GM18867 (cell line): ENCODE results near the gene MFSD11.
"Not testable (repeated sequence)": the region's sequence is repeated elsewhere in the genome, so short reads cannot be mapped to it uniquely, and the experiment has no call there.

Source experiments
- ATAC-seq: cut with Tn5 transposase; IDR thresholded peaks from one replicate; pipeline ENCODE4 v1.9.1; 2021; ENCODE audit warnings: mild to moderate bottlenecking, moderate library complexity; ENCODE audit not compliant: unreplicated experiment

The MFSD11 gene

GRCh38 chr17:76737676-76738467 lies at the start of gene MFSD11:
TSS of gene MFSD11 (plus strand) at chr17:76738119. CDS start at chr17:76738353, 234 bp downstream.
- peak; percentile 57 for ATAC-seq

- ATAC-seq = no peak
Measured at GRCh38 chr17:76688165-76688622, 49.7 kb upstream of the MFSD11 start.

GRCh38 chr17:76689859-76690258 lies 48.1 kb upstream of the MFSD11 start:
- no peak for ATAC-seq

- no peak for ATAC-seq
Measured at GRCh38 chr17:76690596-76691280, 47.2 kb upstream of the MFSD11 start.

- no peak for ATAC-seq
Measured at GRCh38 chr17:76691379-76692191, 46.3 kb upstream of the MFSD11 start.

GRCh38 chr17:76695059-76695831 lies 42.7 kb upstream of the MFSD11 start:
- ATAC-seq = no peak

- ATAC-seq = no peak
Measured at GRCh38 chr17:76696763-76697701, 40.9 kb upstream of the MFSD11 start.

GRCh38 chr17:76697702-76698465 lies 40.0 kb upstream of the MFSD11 start:
- no peak for ATAC-seq

GRCh38 chr17:76698466-76698977 lies 39.4 kb upstream of the MFSD11 start:
- not testable (repeated sequence) for ATAC-seq

GRCh38 chr17:76700270-76700616 lies 37.7 kb upstream of the MFSD11 start:
- ATAC-seq = no peak

GRCh38 chr17:76700617-76701470 lies 37.1 kb upstream of the MFSD11 start:
- no peak for ATAC-seq

GRCh38 chr17:76701471-76701967 lies 36.4 kb upstream of the MFSD11 start:
- no peak for ATAC-seq

GRCh38 chr17:76702076-76702475 lies 35.8 kb upstream of the MFSD11 start:
- no peak for ATAC-seq

- ATAC-seq = no peak
Measured at GRCh38 chr17:76702941-76703637, 34.8 kb upstream of the MFSD11 start.

GRCh38 chr17:76704805-76705204 lies 33.1 kb upstream of the MFSD11 start:
- ATAC-seq = no peak

GRCh38 chr17:76706817-76707216 lies 31.1 kb upstream of the MFSD11 start:
- no peak for ATAC-seq
